ENCODE measurements around the gene LYRM4. TPM values are rescaled to one million over a fixed set of nuclear protein-coding genes. Genes with fewer than 3 reads are reported as not detected.
A peak's percentile ranks its signal among the peaks of the same experiment; 100 is the strongest.

LYRM4 gene
- total RNA-seq, 2 experiments from 2014 or later: 21.2 to 22.7 TPM

GRCh38 chr6:5256952-5257351 is 3.8 kb downstream of the LYRM4 start:
- CTCF ChIA-PET: interaction anchor here (0.6 to 3.4 kb wide), 4 partner anchors 46 to 527 kb away, joined by 3 to 15 read pairs (median 9); no protein-coding TSS in a partner anchor
- POLR2A ChIA-PET: interaction anchor here (0.7 to 5.5 kb wide), 2 partner anchors 39 to 45 kb away, joined by 3 to 50 read pairs; no protein-coding TSS in a partner anchor
- Mint-ChIP-seq H3K27me3 (no peaks in the 10 kb centered on the region), H3K4me1 (peaks cover 38% of the 10 kb centered on the region), H3K9me3 (no peaks in the 10 kb centered on the region), H3K4me3 (no peak overlapping the region), H3K27ac (no peak overlapping the region), H3K36me3 (ENCODE audit: low read depth) (peaks cover 20% of the 10 kb centered on the region)
- no peak for DNase-seq

- POLR2A ChIA-PET: no interaction called here
- Mint-ChIP-seq H3K27ac (no peak overlapping the region), H3K36me3 (ENCODE audit: low read depth) (peaks cover 20% of the 10 kb centered on the region), H3K9me3 (peaks cover 2% of the 10 kb centered on the region), H3K4me1 (peaks cover 2% of the 10 kb centered on the region), H3K4me3 (no peak overlapping the region), H3K27me3 (no peaks in the 10 kb centered on the region)
- no peak for DNase-seq
- CTCF ChIA-PET: interaction anchor here (4.3 kb wide), 1 partner anchor 107 kb away, joined by 13 read pairs; no protein-coding TSS in a partner anchor
These were observed 9.8 kb downstream of the LYRM4 start for GRCh38 chr6:5250911-5251310.

- Mint-ChIP-seq H3K4me1 (peaks cover 5% of the 10 kb centered on the region), H3K27ac (no peak overlapping the region), H3K27me3 (no peaks in the 10 kb centered on the region), H3K9me3 (peaks cover 2% of the 10 kb centered on the region), H3K36me3 (ENCODE audit: low read depth) (peaks cover 20% of the 10 kb centered on the region), H3K4me3 (no peak overlapping the region)
- ChIA-PET CTCF (interaction anchor here (4.3 kb wide), 1 partner anchor 107 kb away, joined by 13 read pairs; no protein-coding TSS in a partner anchor), POLR2A (no interaction called here)
- DNase-seq: no peak
These were observed 10.3 kb downstream of the LYRM4 start for GRCh38 chr6:5250451-5250850.

GRCh38 chr6:5249451-5250122 is 11.2 kb downstream of the LYRM4 start:
- Mint-ChIP-seq H3K27ac (no peak overlapping the region), H3K9me3 (peaks cover 2% of the 10 kb centered on the region), H3K4me1 (peaks cover 5% of the 10 kb centered on the region), H3K36me3 (ENCODE audit: low read depth) (peaks cover 14% of the 10 kb centered on the region), H3K4me3 (no peak overlapping the region), H3K27me3 (no peaks in the 10 kb centered on the region)
- no peak for DNase-seq
- ChIA-PET POLR2A (no interaction called here), CTCF (interaction anchor here (2.9 kb wide), 1 partner anchor 106 kb away, joined by 9 read pairs; no protein-coding TSS in a partner anchor)

GRCh38 chr6:5248302-5249098 is 12.2 kb downstream of the LYRM4 start:
- Mint-ChIP-seq H3K27ac (no peak overlapping the region), H3K4me3 (no peak overlapping the region)
- POLR2A ChIA-PET: no interaction called here

GRCh38 chr6:5247201-5247600 is 13.5 kb downstream of the LYRM4 start:
- Mint-ChIP-seq H3K4me1 (peaks cover 5% of the 10 kb centered on the region), H3K9me3 (peaks cover 2% of the 10 kb centered on the region), H3K27me3 (no peaks in the 10 kb centered on the region), H3K27ac (peak overlapping the region; percentile 4), H3K4me3 (no peak overlapping the region), H3K36me3 (ENCODE audit: low read depth) (peaks cover 7% of the 10 kb centered on the region)
- CTCF ChIA-PET: interaction anchor here (2.9 kb wide), 1 partner anchor 104 kb away, joined by 9 read pairs; no protein-coding TSS in a partner anchor
- no peak for DNase-seq
- POLR2A ChIA-PET: no interaction called here

More at GRCh38 chr6:5248302-5249098, 12.2 kb downstream of the LYRM4 start:
- H3K4me1 Mint-ChIP-seq: peaks cover 5% of the 10 kb centered on the region
- CTCF ChIA-PET: interaction anchor here (2.9 kb wide), 1 partner anchor 105 kb away, joined by 9 read pairs; no protein-coding TSS in a partner anchor
- peaks cover 2% of the 10 kb centered on the region for H3K9me3 Mint-ChIP-seq
- DNase-seq: no peak
- H3K27me3 Mint-ChIP-seq: no peaks in the 10 kb centered on the region
- peaks cover 12% of the 10 kb centered on the region for H3K36me3 Mint-ChIP-seq (ENCODE audit: low read depth)

GRCh38 chr6:5246141-5247097 is 14.3 kb downstream of the LYRM4 start:
- DNase-seq: no peak
- H3K9me3 Mint-ChIP-seq: peaks cover 2% of the 10 kb centered on the region
- H3K4me3 Mint-ChIP-seq: no peak overlapping the region
- ChIA-PET CTCF (interaction anchor here (1.2 to 2.9 kb wide), 2 partner anchors 103 kb away, joined by 4 to 9 read pairs; no protein-coding TSS in a partner anchor), POLR2A (no interaction called here)
- H3K27ac Mint-ChIP-seq: no peak overlapping the region
- H3K4me1 Mint-ChIP-seq: peaks cover 5% of the 10 kb centered on the region
- no peaks in the 10 kb centered on the region for H3K27me3 Mint-ChIP-seq
- H3K36me3 Mint-ChIP-seq (ENCODE audit: low read depth): peaks cover 7% of the 10 kb centered on the region

GRCh38 chr6:5243069-5243468 is 17.7 kb downstream of the LYRM4 start:
- Mint-ChIP-seq H3K9me3 (no peaks in the 10 kb centered on the region), H3K36me3 (ENCODE audit: low read depth) (no peaks in the 10 kb centered on the region), H3K4me1 (peaks cover 5% of the 10 kb centered on the region), H3K27ac (no peak overlapping the region), H3K4me3 (no peak overlapping the region), H3K27me3 (no peaks in the 10 kb centered on the region)
- ChIA-PET CTCF (no interaction called here), POLR2A (interaction anchor here (1.3 kb wide), 1 partner anchor 10 kb away, joined by 3 read pairs; no protein-coding TSS in a partner anchor)
- DNase-seq: no peak

GRCh38 chr6:5241252-5241651 is 19.5 kb downstream of the LYRM4 start:
- ChIA-PET POLR2A (no interaction called here), CTCF (interaction anchor here (0.5 to 1.5 kb wide), 2 partner anchors 22 to 57 kb away, joined by 3 read pairs; no protein-coding TSS in a partner anchor)
- no peak for DNase-seq
- no peaks in the 10 kb centered on the region for H3K9me3 Mint-ChIP-seq
- no peak overlapping the region for H3K27ac Mint-ChIP-seq
- no peaks in the 10 kb centered on the region for H3K36me3 Mint-ChIP-seq (ENCODE audit: low read depth)
- peaks cover 5% of the 10 kb centered on the region for H3K4me1 Mint-ChIP-seq
- H3K4me3 Mint-ChIP-seq: no peak overlapping the region
- H3K27me3 Mint-ChIP-seq: no peaks in the 10 kb centered on the region

GRCh38 chr6:5238336-5238735 is 22.4 kb downstream of the LYRM4 start:
- H3K4me3 Mint-ChIP-seq: no peak overlapping the region
- no peaks in the 10 kb centered on the region for H3K27me3 Mint-ChIP-seq
- H3K27ac Mint-ChIP-seq: no peak overlapping the region
- CTCF ChIA-PET: no interaction called here
- H3K36me3 Mint-ChIP-seq (ENCODE audit: low read depth): no peaks in the 10 kb centered on the region
- no peak for DNase-seq
- POLR2A ChIA-PET: no interaction called here
- no peaks in the 10 kb centered on the region for H3K4me1 Mint-ChIP-seq
- H3K9me3 Mint-ChIP-seq: no peaks in the 10 kb centered on the region

GRCh38 chr6:5237805-5238204 is 22.9 kb downstream of the LYRM4 start:
- no peak for DNase-seq
- ChIA-PET POLR2A (no interaction called here), CTCF (no interaction called here)
- H3K27ac Mint-ChIP-seq: no peak overlapping the region
- H3K36me3 Mint-ChIP-seq (ENCODE audit: low read depth): no peaks in the 10 kb centered on the region
- peaks cover 3% of the 10 kb centered on the region for H3K4me1 Mint-ChIP-seq
- H3K27me3 Mint-ChIP-seq: no peaks in the 10 kb centered on the region
- H3K4me3 Mint-ChIP-seq: no peak overlapping the region
- no peaks in the 10 kb centered on the region for H3K9me3 Mint-ChIP-seq

- Mint-ChIP-seq H3K27me3 (no peaks in the 10 kb centered on the region), H3K27ac (no peak overlapping the region), H3K4me3 (no peak overlapping the region), H3K36me3 (ENCODE audit: low read depth) (no peaks in the 10 kb centered on the region), H3K4me1 (peaks cover 10% of the 10 kb centered on the region), H3K9me3 (no peaks in the 10 kb centered on the region)
- CTCF ChIA-PET: interaction anchor here (1.7 kb wide), 1 partner anchor 67 kb away, joined by 5 read pairs; no protein-coding TSS in a partner anchor
- POLR2A ChIA-PET: no interaction called here
- no peak for DNase-seq
These were observed 24.9 kb downstream of the LYRM4 start for GRCh38 chr6:5235830-5236229.

All from activated CD4-positive, alpha-beta memory T cell treated with anti-CD3 and anti-CD28 coated beads, Interleukin-2, amount 10 ng/mL, durations not matched to agents 7 days and 5 days (primary cell).